ENCODE results near the gene PTPRJ.
A peak's percentile ranks its signal among the peaks of the same experiment; 100 is the strongest.

PTPRJ gene

DNA sequence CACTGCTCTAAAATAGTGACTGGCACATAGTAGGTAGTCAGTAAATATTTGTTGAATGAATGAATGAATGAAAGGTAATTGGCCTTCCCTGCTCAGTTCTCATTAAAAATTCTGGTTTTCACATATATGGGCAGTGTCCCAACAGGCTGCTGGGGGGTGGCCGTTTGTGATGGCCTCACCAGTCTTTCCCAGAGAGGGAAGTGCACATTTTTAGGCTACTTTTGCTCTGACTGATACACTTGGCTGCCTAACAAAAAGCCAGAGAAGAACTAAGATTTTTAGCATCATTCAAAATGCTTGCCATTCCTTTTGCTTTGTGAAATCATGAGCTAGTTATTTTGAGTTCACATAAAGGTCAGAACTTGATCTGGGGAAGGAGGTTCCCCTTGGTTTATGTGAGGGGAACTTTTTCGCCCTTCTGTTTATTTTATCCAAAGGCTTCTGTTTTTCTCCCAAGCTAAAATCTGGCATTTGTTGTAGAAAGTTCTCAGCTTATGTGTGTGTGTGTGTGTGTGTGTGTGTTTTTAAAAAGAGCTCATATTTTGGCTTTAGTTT, 83.1 kb downstream of the PTPRJ start:
- peak; percentile 95 to 96 for DNase-seq (ENCODE audit: low read depth in 2 of 2)

GRCh38 chr11:48064306-48064705, 83.9 kb downstream of the PTPRJ start:
- DNase-seq (ENCODE audit: low read depth in 2 of 2), result peak; percentile 61

DNA sequence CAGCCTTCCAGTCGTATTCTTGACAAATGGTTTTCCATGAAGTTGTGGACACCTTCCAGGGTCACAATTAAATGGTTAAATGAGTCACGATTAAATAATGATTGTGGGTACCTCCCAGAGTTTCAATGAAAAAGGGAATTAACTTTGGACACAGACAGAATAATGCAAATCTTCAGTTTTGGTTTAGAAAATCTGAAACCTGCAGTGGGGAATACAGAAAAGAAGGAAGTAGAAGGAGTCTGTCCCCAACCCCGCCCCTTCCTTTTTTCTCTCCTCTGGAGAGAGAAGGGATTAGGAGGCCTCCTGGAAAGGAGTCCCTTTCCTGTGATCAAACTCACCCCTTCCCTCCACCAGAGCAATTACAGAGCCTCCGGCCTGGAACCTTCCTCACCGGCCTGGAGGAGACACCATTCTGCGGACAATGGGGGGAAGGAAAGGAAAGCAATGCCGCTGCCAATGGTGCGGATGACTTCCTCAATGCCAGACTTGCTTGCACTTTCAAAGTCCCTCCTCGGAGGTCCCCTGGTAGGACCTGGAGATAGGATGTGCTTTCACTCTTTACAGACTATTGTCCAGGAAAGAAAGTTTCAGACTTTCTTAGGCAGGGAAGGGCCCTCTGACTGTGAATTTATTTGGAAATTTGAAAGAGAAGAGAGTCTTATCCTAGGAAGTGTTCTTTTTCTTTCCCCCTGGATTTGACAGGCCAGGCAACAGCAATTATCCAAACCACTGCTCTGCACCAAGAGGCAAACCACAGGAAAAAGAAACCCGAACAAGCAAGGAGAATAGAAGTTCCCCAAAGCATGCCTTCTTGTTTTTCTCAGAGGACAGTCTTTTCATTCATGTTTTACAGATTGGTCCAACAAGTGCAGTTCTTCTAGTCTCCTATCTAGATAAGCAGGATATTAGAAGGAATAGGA, 86.8 kb downstream of the PTPRJ start:
- DNase-seq (ENCODE audit: low read depth in 2 of 2), result no peak

DNA sequence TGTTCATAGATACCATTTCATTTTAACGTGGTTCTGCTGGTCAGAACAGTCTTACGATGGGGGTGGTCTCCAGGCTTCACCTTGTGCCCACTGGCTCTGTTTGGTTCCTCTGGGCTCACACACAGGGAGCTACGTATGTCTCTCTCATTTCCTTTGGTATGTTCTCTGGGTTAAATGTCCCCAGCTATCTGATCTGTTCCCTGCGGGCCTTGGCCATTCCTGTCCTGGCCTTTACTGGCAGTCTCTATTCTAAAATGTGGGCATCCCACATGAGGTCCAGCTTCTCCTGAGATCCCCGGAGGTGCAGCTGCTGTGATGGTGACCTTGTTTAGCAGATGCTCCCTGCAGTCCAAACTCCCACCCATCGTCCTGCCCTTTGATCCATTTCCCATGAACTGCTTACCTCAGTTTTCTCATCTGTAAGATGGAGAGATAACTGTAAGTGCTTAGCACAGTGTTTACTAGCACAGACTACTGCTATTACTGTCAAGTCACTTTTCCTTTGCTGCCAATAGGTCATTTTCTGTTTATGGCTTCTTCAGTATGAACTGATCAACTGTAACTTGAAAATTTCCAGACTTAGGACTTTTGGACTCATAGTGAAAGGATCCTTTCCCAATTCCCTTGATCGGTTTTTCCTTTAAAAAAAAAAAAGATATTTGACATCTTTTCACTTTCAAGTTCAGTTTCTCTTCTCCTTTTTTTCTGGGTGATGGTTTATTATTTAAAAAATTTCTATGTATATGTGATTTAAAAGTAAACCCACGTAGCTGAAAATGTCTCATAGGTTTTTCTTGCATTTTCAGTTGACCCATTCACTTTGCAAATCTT, 92.9 kb downstream of the PTPRJ start:
- DNase-seq (ENCODE audit: low read depth in 2 of 2), result no peak

- no peak for DNase-seq (ENCODE audit: low read depth in 2 of 2)
These were observed 94.2 kb downstream of the PTPRJ start for GRCh38 chr11:48074425-48075181.

DNA sequence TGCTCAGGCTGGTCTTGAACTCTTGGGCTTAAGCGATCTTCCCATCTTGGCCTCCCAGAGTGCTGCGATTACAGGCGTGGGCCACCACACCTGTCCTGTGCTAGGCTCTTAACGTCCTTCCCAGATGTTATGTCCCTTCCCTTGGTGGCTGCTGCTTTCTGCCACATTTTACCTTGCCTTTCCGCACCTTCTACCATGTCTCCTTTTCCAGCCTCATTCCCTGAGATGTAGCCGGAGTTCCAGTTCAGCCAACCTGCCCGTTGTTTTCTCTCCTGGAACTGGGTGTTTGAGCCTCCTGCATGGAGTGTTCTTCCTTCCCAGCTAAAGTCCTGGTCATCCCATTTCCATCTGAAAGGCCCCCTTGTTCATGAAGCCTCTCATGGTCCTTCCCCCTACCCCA, 95.3 kb downstream of the PTPRJ start:
- no peak for DNase-seq (ENCODE audit: low read depth in 2 of 2)

DNA sequence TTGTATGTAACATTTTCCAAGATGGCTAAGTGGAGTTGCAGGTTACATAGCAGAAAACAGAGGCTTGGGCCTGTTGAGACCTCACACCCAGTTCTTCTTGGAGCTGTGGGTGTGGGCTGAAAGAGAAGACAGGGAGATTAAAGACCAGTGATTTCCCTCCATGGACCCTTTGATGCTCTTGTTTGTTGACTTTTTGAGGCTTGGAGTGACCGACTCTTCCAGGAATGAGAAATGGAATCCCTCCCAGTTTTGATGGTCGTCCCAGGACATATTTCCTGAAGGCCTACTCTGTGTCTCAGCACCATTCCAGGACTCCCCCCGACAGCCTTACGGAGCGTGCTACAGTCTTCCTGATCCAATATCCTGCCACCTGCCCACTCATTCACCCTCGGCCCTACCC, 96.9 kb downstream of the PTPRJ start:
- DNase-seq (ENCODE audit: low read depth in 2 of 2), result no peak

GRCh38 chr11:48078689-48079088, 98.3 kb downstream of the PTPRJ start:
- DNase-seq (ENCODE audit: low read depth in 2 of 2), result no peak

- no peak for DNase-seq (ENCODE audit: low read depth in 2 of 2)
These were observed 99.2 kb downstream of the PTPRJ start for GRCh38 chr11:48079596-48079995.

DNA sequence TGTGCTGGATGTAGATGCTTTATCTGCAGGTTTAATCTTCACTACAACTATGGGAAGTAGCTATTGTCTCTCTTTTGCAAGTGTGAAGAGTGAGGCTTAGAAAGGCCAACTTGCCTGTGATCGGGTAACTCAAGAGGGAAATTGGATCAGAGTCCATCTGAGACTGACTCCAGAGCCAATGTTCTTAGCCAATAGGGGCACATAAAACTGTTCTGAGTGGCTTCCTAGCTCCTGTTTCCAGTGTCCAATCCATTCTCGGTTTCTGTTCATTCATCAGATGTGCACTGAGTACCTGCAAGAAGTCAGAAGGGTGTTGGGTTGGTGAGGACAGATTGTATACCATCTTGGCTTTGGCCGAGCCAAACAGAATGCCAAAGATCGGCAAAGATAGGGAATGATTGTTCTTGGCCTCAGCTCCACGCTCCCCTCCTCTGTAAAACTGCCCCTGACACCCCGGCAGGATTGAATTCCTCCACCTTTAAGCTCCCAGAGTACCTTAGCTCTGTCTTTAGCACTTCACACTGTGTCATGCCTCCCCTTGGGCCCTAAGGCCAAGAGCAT, 100.0 kb downstream of the PTPRJ start:
- DNase-seq (ENCODE audit: low read depth in 2 of 2), result no peak

DNA sequence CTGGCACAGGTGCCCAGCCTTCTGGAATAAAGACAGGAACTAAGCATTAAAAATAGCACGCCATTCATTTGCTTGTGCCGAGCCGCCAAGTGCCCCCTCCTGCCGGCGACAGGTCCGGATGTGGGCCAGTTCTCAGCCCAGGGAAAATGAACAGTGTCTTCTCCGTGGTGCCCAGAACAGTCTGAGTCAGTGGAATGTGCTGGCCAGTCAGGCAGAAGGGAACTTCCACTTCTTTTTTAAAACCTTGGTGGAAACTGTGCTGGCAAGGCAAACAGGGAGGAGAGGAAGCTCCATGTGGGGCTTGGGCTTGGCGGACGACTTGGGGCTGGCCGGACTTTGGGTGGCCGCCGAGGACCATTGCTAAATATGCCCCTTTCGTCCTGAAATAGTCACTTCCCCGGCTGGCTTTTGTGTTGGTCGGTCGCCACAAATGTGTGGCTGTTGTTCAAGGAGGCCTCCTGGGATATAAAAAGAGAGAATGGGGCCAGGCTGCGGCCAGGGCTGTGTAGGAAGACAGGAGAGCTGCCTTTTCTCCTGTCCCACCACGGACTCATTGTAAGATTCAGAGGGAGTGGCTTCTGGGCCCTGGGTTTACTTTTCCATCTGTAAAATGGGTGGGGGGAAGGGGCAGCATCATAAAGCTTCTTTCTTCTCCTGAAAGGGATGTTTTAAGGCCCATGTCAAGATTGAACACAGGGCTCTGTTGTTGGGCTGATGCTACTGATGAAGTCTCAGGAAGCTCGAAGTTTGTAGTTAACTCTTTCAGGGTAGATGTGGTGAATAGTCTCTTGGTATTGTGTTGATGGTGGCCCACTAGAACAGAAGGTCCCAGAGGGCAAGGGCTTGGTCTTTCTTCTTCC, 101.0 kb downstream of the PTPRJ start:
- no peak for DNase-seq (ENCODE audit: low read depth in 2 of 2)

DNA sequence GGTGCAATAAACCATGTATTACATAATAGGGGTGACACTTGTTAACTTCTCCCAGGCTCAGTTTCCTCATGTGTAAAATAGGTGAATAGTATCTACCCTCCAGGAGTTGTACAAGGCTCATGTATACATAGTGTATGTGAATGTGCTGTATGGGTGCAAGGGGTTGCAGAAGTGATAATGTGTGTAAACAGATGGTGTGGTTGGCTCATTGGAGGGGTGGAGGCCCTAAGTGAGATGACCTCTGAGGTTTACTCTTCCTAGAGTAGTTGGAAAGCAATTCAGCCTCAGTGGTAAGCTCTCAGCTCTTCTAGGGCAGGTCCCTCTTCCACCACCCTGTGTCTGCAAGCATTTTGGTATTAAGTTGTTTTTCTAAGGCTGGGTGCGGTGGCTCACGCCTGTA, 102.4 kb downstream of the PTPRJ start:
- DNase-seq (ENCODE audit: low read depth in 2 of 2), result no peak

- no peak for DNase-seq (ENCODE audit: low read depth in 2 of 2)
These were observed 103.1 kb downstream of the PTPRJ start for GRCh38 chr11:48083421-48083820.

- DNase-seq (ENCODE audit: low read depth in 2 of 2), result no peak
These were observed 105.3 kb downstream of the PTPRJ start for GRCh38 chr11:48085688-48086087.

GRCh38 chr11:48087422-48087821, 107.1 kb downstream of the PTPRJ start:
- DNase-seq (ENCODE audit: low read depth in 2 of 2), result no peak

DNA sequence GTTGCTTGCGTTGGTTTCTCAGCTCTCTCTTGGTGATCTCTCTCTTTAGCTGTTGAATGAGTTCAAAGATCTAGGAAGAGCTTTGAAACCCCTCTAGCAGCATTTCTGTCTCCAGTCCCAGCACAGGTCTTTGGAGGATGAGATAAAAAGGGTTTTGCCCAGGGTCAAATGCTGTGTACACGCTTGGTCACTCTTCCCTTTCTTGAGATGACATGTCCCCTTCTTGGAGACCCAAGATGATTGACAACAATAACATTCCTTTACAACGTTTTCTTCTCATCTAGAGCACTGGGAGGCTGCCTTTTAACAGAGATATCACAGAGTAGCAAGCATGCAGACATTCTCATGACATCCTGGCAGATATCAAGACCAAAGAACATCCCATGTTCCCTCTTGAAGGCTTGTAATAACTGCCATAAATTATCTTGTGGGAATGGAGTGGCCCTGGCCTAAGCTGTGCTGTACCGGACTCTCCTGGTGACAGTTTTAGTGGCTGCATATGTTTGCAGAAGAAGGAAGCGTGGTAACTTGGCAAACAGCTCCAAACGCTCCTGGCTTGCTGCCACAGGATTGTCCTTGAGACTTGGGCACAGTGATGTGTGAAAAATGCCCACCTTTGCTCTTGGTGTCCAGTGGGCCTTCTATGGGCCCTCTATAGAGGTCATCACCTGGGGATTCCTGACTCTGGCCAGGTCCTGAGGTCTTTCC, 107.8 kb downstream of the PTPRJ start:
- DNase-seq (ENCODE audit: low read depth in 2 of 2), result no peak

DNA sequence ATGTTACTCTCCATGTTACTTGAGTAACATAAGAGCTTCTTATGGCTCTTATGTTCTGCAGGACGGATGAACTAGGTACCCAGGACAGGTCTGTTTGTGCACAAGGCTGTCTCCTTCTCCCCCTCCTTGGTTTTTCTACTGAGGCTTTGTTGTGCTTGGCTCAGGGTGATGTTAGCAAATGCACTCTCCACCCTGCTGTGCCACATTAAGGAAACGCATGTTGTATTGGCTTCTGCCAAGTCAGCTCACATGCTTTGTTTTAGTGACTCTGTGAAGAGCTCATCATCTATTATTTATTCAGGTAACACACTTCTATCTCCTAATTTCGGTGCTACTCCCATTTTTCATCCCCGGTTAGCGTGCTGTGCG, 108.3 kb downstream of the PTPRJ start:
- no peak for DNase-seq (ENCODE audit: low read depth in 2 of 2)

- DNase-seq (ENCODE audit: low read depth in 2 of 2), result no peak
These were observed 109.8 kb downstream of the PTPRJ start for GRCh38 chr11:48090174-48090573.

GRCh38 chr11:48091426-48092102, 111.2 kb downstream of the PTPRJ start:
- no peak for DNase-seq (ENCODE audit: low read depth in 2 of 2)

All from fibroblast of skin of left quadriceps (primary cell).